ENCODE data around the gene WASHC4.

GRCh38 chr12:105158876-105159275 is 51.3 kb downstream of the WASHC4 start:
- TF ChIP-seq EZH2 (IDR thresholded peaks at IDR 0.05) (no peak), CTCF (IDR thresholded peaks at IDR 0.05 in 2 of 3, conservative IDR thresholded peaks at IDR 0.05 in 1 of 3; ENCODE audit: borderline replicate concordance in 1 of 3, insufficient read depth in 1 of 3, low read depth in 2 of 3, low read length in 2 of 3) (no peak), SRF (IDR thresholded peaks at IDR 0.05; ENCODE audit: low read depth) (no peak), RAD21 (IDR thresholded peaks at IDR 0.05; ENCODE audit: low read depth) (no peak), POLR2A (IDR thresholded peaks at IDR 0.05; ENCODE audit: borderline replicate concordance, extremely low read depth, insufficient read depth, insufficient read length) (no peak), TCF7L2 (IDR thresholded peaks at IDR 0.05; ENCODE audit: borderline replicate concordance, extremely low read depth, insufficient read depth, insufficient read length) (no peak), REST (IDR thresholded peaks at IDR 0.05; ENCODE audit: low read depth) (no peak), JUND (IDR thresholded peaks at IDR 0.05) (no peak), YY1 (IDR thresholded peaks at IDR 0.05; ENCODE audit: extremely low read depth, insufficient replicate concordance, low read depth, low read length) (no peak), CEBPB (IDR thresholded peaks at IDR 0.05; ENCODE audit: low read depth) (no peak), MAX (IDR thresholded peaks at IDR 0.05) (no peak)

Data from HCT116 (cell line).